ENCODE results near the gene TMEM273. TPM values are rescaled to one million over a fixed set of nuclear protein-coding genes. Genes with fewer than 3 reads are reported as not detected.

TMEM273 gene
- total RNA-seq, 1 donor from 2014 or later, result not detected

GRCh38 chr10:49177391-49178355, 10.5 kb downstream of the TMEM273 start:
- H3K4me1 Mint-ChIP-seq (ENCODE audit: low read depth), result peaks cover 7% of the 10 kb centered on the region
- H3K27ac Mint-ChIP-seq, result no peak overlapping the region
- H3K36me3 Mint-ChIP-seq (ENCODE audit: insufficient read depth), result no peaks in the 10 kb centered on the region
- no peak for DNase-seq (ENCODE audit: low spot score, unreplicated experiment)
- no peak overlapping the region for H3K4me3 Mint-ChIP-seq (ENCODE audit: low read depth)
- TF ChIP-seq, protein P1, sequence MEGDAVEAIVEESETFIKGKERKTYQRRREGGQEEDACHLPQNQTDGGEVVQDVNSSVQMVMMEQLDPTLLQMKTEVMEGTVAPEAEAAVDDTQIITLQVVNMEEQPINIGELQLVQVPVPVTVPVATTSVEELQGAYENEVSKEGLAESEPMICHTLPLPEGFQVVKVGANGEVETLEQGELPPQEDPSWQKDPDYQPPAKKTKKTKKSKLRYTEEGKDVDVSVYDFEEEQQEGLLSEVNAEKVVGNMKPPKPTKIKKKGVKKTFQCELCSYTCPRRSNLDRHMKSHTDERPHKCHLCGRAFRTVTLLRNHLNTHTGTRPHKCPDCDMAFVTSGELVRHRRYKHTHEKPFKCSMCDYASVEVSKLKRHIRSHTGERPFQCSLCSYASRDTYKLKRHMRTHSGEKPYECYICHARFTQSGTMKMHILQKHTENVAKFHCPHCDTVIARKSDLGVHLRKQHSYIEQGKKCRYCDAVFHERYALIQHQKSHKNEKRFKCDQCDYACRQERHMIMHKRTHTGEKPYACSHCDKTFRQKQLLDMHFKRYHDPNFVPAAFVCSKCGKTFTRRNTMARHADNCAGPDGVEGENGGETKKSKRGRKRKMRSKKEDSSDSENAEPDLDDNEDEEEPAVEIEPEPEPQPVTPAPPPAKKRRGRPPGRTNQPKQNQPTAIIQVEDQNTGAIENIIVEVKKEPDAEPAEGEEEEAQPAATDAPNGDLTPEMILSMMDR (IDR thresholded peaks at IDR 0.05; ENCODE audit: unreplicated experiment), result no peak
- peaks cover 11% of the 10 kb centered on the region for H3K27me3 Mint-ChIP-seq
- no peaks in the 10 kb centered on the region for H3K9me3 Mint-ChIP-seq (ENCODE audit: low read depth)

DNA sequence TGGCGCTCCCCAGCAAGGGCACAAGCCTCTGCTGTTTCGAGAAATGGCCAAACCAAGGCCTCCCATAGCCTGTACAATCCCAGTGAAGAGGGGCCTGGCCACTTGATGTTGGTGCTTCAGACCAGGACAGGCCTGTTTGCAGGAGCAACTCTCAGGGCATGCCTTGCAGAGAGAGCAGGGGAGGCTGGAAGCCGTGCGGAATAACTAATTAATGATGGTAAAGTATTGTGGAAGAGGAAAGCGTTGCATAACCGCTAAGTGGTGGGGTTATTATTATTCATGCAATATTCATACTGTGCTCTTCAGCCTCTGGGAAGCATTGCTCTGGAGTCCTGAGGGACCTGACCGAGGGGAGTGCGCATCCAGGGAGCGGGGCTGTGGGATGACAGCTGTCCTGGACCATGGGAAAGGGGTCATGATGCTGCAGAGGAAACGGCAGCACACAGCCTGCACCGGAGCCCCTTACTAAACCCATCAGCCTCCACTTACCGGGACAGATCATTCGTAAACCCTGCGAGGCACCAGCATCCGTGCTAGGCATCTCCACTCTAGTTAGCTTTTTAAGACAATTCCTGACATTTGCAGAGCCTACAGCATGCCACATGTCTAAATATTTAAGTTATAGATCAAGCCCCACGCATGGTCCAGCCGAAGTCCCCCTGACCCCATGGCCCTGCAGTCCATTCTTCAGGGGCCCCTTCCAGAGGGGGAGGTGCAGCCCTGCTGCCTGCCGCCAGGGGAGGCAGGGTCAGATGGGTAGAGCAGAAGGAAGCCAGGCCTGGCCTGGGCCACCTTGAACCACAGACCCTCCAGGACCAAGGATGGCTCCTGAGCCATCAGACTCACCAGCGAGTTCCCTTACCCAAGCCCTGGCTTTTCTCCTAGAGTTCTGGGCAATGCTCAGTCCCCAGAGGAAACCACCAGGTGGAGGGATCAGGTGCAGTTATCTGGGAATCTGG, 11.6 kb downstream of the TMEM273 start:
- H3K9me3 Mint-ChIP-seq (ENCODE audit: low read depth), result no peaks in the 10 kb centered on the region
- peaks cover 13% of the 10 kb centered on the region for H3K27me3 Mint-ChIP-seq

DNA sequence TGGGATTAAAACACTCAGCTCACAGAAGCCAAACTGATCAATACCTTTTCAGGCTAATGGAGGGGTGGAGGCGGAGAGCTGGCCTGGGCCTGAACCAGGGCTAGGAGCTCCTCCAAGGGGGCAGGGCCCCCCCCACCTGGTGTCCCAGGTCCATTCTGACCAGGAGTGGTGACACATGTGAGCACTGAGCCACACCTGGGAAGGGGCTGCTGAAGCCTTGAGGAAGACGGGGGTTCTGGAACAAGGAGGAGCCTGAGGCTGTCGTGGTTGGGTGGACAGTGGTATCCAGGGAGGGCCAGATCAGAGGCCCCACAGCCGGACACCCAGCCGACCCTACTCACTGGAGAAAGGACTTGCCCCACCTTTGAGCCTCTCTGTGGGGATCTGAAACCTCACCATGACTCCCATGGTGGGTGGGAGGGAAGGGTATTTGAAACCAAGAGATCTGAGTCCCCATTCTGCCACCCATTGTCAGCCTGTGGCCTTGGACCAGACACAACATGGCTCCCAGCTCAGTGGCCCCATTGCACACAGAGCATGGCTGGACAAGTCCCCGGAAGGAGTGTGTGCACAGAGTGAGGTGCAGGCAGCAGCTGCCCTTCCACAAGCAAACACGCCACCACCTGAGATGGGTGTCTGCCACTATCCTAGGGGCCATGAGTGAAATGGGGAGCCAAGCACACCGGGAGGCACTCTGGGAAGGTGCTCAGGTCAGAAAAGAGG, 12.4 kb downstream of the TMEM273 start:
- TF ChIP-seq, protein P1 (IDR thresholded peaks at IDR 0.05; ENCODE audit: unreplicated experiment), result no peak
- no peak for DNase-seq (ENCODE audit: low spot score, unreplicated experiment)
- H3K27me3 Mint-ChIP-seq, result peaks cover 12% of the 10 kb centered on the region
- peaks cover 7% of the 10 kb centered on the region for H3K4me1 Mint-ChIP-seq (ENCODE audit: low read depth)
- H3K4me3 Mint-ChIP-seq (ENCODE audit: low read depth), result no peak overlapping the region
- no peak overlapping the region for H3K27ac Mint-ChIP-seq
- H3K9me3 Mint-ChIP-seq (ENCODE audit: low read depth), result no peaks in the 10 kb centered on the region
- no peaks in the 10 kb centered on the region for H3K36me3 Mint-ChIP-seq (ENCODE audit: insufficient read depth)

More for the DNA sequence above, 11.6 kb downstream of the TMEM273 start:
- Mint-ChIP-seq H3K4me3 (ENCODE audit: low read depth) (no peak overlapping the region), H3K4me1 (ENCODE audit: low read depth) (peaks cover 7% of the 10 kb centered on the region), H3K27ac (no peak overlapping the region), H3K36me3 (ENCODE audit: insufficient read depth) (no peaks in the 10 kb centered on the region)
- TF ChIP-seq, protein P1 (IDR thresholded peaks at IDR 0.05; ENCODE audit: unreplicated experiment), result no peak
- DNase-seq (ENCODE audit: low spot score, unreplicated experiment), result no peak

GRCh38 chr10:49174926-49175500, 13.2 kb downstream of the TMEM273 start:
- TF ChIP-seq, protein P1 (IDR thresholded peaks at IDR 0.05; ENCODE audit: unreplicated experiment), result no peak
- Mint-ChIP-seq H3K27ac (no peak overlapping the region), H3K4me1 (ENCODE audit: low read depth) (peaks cover 7% of the 10 kb centered on the region), H3K9me3 (ENCODE audit: low read depth) (no peaks in the 10 kb centered on the region), H3K27me3 (peaks cover 6% of the 10 kb centered on the region), H3K36me3 (ENCODE audit: insufficient read depth) (no peaks in the 10 kb centered on the region), H3K4me3 (ENCODE audit: low read depth) (no peak overlapping the region)
- no peak for DNase-seq (ENCODE audit: low spot score, unreplicated experiment)

Data from progenitor cell of endocrine pancreas (in vitro differentiated cells).